Activated T-helper 1 cell treated with anti-CD3 and anti-CD28 coated beads, Interleukin-2, amount 50 U/mL, for 16 hours (primary cell): Measurements from ENCODE around the gene COMMD7.
"Not testable (repeated sequence)": the region's sequence is repeated elsewhere in the genome, so short reads cannot be mapped to it uniquely, and the experiment has no call there.

Source experiments
- DNase-seq, 2 donors: peaks; one replicate each; pipeline ENCODE4 v3.0.0-alpha.2; 2020; ENCODE audit warnings: low read depth in 1 of 2, low spot score in 1 of 2

COMMD7 gene

GRCh38 chr20:32729334-32729733 is 13.9 kb downstream of the COMMD7 start:
- DNase-seq = not testable (repeated sequence)

GRCh38 chr20:32728435-32728834 is 14.8 kb downstream of the COMMD7 start:
- not testable (repeated sequence) for DNase-seq

DNA sequence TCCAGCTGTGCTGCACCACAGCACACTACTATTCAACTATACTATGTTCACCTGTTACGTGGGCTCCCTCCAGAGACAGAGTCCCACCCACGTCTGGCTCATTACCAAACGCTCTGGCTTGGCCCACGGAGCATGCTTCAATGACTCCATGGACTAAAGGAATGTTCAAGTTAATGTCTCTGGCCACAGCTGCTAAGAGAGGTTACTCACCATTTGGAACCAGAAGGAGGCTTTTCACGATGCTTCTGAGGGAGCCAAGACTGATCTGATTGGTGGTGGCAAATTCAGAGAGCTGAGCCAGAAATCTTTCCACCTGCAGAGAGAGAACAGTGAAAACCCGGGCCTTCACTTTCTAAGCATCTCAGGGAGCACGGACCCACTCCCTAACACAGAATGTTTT is 15.6 kb downstream of the COMMD7 start:
- DNase-seq = no peak

DNA sequence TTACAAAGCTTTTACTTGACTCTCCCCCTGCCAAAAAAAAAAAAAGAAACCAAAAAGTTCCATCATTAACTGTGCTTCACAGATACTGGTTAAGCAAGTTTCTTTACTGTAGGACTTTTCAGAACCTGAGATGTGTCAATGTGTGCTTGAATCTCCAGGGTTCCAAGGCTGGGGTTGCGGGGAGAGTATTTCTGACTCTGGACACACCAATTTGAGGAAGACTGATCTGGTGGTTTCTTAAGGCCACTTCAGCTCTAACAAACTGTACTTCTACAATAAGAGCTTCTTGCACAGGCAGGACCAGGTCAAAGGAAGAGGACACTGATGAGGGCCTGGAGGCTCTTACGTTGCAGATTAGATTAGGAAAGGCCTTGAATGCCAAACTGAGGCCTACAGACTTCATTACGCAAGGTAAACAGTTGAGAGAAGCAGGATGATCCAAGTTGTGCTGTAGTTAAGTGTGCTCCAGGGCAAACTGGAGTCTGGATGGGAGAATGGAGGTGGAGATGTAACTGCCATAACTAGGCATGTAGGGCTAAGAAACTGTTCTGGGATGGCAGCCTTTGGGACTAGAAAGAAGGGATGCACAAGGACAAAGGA is 24.4 kb downstream of the COMMD7 start:
- no peak for DNase-seq

DNA sequence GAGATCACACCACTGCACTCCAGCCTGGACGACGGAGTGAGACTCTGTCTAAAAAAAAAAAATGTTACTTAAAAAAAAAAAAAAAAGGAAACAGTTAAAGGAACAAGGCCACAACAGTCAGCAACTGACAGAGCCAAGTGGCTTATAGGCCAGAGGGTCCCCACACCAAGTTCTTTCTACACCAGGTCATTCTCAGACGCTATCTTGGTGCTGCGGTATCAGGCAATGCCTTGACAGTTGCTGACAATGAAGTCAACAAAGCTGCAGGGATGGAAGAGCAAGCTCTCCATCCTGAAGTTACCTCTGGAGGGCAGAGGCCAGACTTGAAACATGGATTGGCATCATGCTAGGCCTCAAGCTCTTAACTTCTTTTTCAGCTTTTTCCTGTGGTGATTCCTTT is 31.9 kb downstream of the COMMD7 start:
- DNase-seq = no peak

- DNase-seq = no peak
These were observed 33.6 kb downstream of the COMMD7 start for GRCh38 chr20:32709632-32710121.

DNA sequence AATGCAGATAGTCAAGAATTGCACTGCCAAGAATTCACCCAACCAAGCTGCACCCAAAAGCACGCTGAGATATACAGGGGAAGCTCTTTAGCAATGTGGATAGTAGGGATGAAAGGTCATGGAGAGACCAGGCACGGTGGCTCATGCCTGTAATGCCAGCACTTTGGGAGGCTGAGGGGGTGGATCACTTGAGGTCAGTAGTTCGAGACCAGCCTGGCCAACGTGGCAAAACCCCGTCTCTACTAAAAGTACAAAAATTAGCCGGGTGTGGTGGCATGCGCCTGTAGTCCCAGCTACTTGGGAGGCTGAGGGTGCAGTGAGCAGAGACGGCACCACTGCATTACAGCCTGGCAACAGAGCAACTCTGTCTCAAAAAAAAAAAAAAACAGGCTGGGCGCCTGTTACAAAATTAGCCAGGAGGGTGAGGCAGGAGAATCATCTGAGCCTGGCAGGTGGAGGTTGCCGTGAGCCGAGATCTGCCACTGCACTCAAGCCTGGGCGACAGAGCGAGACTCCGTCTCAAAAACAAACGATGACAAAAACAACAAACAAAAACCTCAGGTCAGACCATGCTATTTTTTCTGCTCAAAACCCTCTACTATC is 34.1 kb downstream of the COMMD7 start:
- not testable (repeated sequence) for DNase-seq

GRCh38 chr20:32707691-32708581 is 35.3 kb downstream of the COMMD7 start:
- no peak for DNase-seq

- DNase-seq = no peak
These were observed 36.8 kb downstream of the COMMD7 start for GRCh38 chr20:32706486-32706885.

- no peak for DNase-seq
These were observed 40.4 kb downstream of the COMMD7 start for GRCh38 chr20:32702706-32703425.

DNA sequence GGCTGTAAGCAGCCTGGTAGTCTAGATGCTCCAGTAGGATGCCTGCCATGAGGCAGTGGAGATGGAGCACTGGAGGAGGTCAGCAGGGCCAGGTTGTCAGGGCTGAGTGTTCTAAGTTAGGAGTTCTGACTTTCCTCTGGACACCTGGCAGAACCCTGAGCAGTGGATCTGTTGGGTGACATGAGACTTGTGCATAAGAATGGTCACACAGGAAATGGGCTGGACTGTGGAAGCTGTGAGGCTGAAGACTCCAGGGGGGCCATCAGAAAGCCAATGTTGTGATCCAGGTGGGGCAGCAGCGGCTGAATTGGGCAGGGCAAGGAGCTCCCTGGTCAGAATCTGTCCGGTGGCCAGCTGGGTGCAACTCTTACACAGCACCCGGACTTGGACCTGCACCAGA is 45.7 kb downstream of the COMMD7 start:
- DNase-seq = no peak

- DNase-seq = no peak
These were observed 48.2 kb downstream of the COMMD7 start for GRCh38 chr20:32695089-32695488.

DNA sequence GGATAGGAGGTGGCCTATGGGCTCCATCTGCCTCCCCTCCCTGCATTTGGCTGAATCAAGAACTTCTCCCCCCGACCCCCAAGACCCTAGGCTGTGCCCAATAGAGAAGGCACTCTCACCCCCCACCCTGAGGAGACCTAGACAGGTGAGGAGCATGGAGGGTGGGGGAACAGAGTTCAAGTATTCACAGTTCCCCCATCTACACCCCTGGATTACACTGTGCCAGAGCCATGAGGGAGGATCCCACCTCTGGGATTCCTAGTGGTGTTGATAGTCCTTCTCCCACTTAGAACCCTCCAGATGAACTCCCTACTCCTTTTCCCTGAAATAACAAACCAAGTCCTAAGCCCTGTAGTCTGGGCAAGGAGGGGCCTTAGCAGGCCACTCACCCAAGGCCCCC is 54.3 kb downstream of the COMMD7 start:
- not testable (repeated sequence) for DNase-seq

- no peak for DNase-seq
These were observed 56.1 kb downstream of the COMMD7 start for GRCh38 chr20:32687180-32687532.

- DNase-seq = no peak
These were observed 56.6 kb downstream of the COMMD7 start for GRCh38 chr20:32686530-32687179.

- DNase-seq = no peak
These were observed 57.4 kb downstream of the COMMD7 start for GRCh38 chr20:32685541-32686529.

DNA sequence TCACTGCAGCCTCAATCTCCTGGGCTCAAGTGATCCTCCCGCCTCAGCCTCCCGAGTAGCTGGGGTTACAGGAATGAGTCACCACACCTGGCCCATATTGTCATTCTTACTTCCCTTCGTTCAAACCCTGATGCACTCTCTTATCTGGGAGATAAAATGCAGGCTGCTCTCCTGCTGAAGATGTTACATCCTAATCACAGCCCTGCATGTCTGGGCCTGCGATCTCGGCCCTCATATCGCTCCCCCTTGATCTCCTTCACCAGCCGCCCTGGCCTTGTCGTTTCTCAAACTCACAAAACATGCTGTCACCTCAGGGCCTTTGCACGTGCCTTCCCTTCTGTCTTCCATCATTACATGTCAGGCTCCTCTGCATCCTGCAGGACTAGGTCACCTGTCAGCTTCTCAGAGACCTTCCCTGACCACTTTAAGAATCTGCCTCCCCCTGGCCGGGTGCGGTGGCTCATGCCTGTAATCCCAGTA is 60.7 kb downstream of the COMMD7 start:
- no peak for DNase-seq

- no peak for DNase-seq
These were observed 61.8 kb downstream of the COMMD7 start for GRCh38 chr20:32681175-32682084.
